Spleen (tissue), 11 donors: Measurements from ENCODE around the gene ST6GALNAC2. TPM values are rescaled to one million over a fixed set of nuclear protein-coding genes. Genes with fewer than 3 reads are reported as not detected.

Experiments used
- DNase-seq: peaks from one replicate; pipeline ENCODE4 v3.0.0-alpha.2; 2020
- H3K27ac ChIP-seq, 8 donors: fragments of 200-600 bp; sonication (generic) in 7 of 8; 1 replicate in 4 of 8; 2 replicates in 4 of 8; pipeline versions ENCODE4 v1.5.0 to v1.8.0; 2016 to 2021; ENCODE audit warnings: inconsistent platforms in 4 of 8, mild to moderate bottlenecking in 4 of 8, moderate library complexity in 1 of 8
- H3K27me3 ChIP-seq, 7 donors: fragments of 200-600 bp; sonication (generic) in 6 of 7; replicated peaks in 1 of 7; 1 replicate in 4 of 7; 2 replicates in 3 of 7; pipeline versions ENCODE4 v1.5.0 to v1.8.0; 2016 to 2021; ENCODE audit warnings: inconsistent platforms in 3 of 7, mild to moderate bottlenecking in 1 of 7
- H3K36me3 ChIP-seq, 6 donors: fragments of 200-600 bp; sonication (generic) in 5 of 6; 1 replicate in 4 of 6; 2 replicates in 2 of 6; pipeline versions ENCODE4 v1.5.0 to v1.8.0; 2016 to 2021; ENCODE audit warnings: inconsistent platforms in 2 of 6
- H3K4me1 ChIP-seq, 6 donors: fragments of 200-600 bp; sonication (generic) in 5 of 6; 1 replicate in 3 of 6; 2 replicates in 3 of 6; pipeline versions ENCODE4 v1.5.0 to v1.8.0; 2016 to 2021; ENCODE audit warnings: inconsistent platforms in 3 of 6
- H3K4me3 ChIP-seq, 8 donors: fragments of 200-600 bp; sonication (generic) in 7 of 8; 1 replicate in 4 of 8; 2 replicates in 4 of 8; pipeline versions ENCODE4 v1.5.0 to v1.8.0; 2016 to 2021; ENCODE audit warnings: inconsistent platforms in 4 of 8, mild to moderate bottlenecking in 4 of 8, moderate library complexity in 2 of 8
- H3K9me3 ChIP-seq, 8 donors: fragments of 200-600 bp; sonication (generic) in 7 of 8; 1 replicate in 4 of 8; 2 replicates in 4 of 8; pipeline versions ENCODE4 v1.5.0 to v1.8.0; 2016 to 2021; ENCODE audit warnings: inconsistent platforms in 4 of 8
- POLR2A ChIP-seq, 3 donors: fragments of 450-650 bp; IDR thresholded peaks; one replicate each; pipeline ENCODE4 v1.5.1; 2017; ENCODE audit warnings: antibody characterized with exemption in 3 of 3, mild to moderate bottlenecking in 1 of 3
- POLR2AphosphoS5 ChIP-seq, 3 donors: sonication (generic); formaldehyde crosslinking; IDR thresholded peaks; one replicate each; pipeline ENCODE4 v1.5.1; 2017; ENCODE audit warnings: antibody characterized with exemption in 3 of 3
- WGBS, 5 donors: extraction: QIAGEN DNeasy Blood & Tissue Kit in 3 of 5; methylation state at CpG; one replicate each; pipeline versions ENCODE4 v1.1.5 to v1.1.7; 2013 to 2018; 5-methylcytosine and 5-hydroxymethylcytosine counted together
- intact Hi-C: fragments of 100-400 bp; cut with DNase I; formaldehyde crosslinking; loops from one replicate; pipeline ENCODE4 v1.15.0; 2023; ENCODE audit warnings: low total_unique reads
- polyA plus RNA-seq, 3 donors: library from polyadenylated mRNA; stranded (reverse); fragments of 200-250 nt; gene quantifications; one replicate each; pipeline ENCODE4 v1.2.1, GENCODE V29; 2013
- total RNA-seq, 7 donors: library from RNA; depleted of rRNA in 3 of 7; stranded (reverse); fragments of >200 nt in 3 of 7; fragmentation: NEBNext Ultra II Directional in 4 of 7; extraction: Animal tissue kit (Norgen Biotek cat#: 25700) in 4 of 7; gene quantifications; one replicate each; pipeline versions ENCODE4 v1.1.0 to v1.2.1, GENCODE V29; 2016 to 2021
- TF ChIP-seq, protein P1 (sequence below), 11 experiments: fragments of 200-600 bp in 7 of 11; fragments of 450-650 bp in 4 of 11; sonication (generic) in 4 of 11; IDR thresholded peaks in 8 of 11; conservative IDR thresholded peaks in 3 of 11; 1 replicate in 7 of 11; 2 replicates in 4 of 11; pipeline versions ENCODE4 v1.4.0 to v1.8.0; 2016 to 2021; ENCODE audit warnings: antibody characterized with exemption in 11 of 11, inconsistent platforms in 4 of 11, mild to moderate bottlenecking in 1 of 11
- donor health status: healthy with polysubstance abuse.
- donor health status: DM: no; HTN: no; CAD: no; lungs with moderate emphysema.
- donor health status: DM: no; HTN: no; CAD: no.
- donor health status: Bipolar disorder and iron deficiency.
- donor health status: healthy.
- donor health status: DM: no; HTN: no; CAD: no.
- donor health status: DM: yes; HTN: yes; CAD: no.

Gene ST6GALNAC2
- total and polyA plus RNA-seq, 10 donors = 1.1 to 15.7 (median 8.7) TPM

DNA sequence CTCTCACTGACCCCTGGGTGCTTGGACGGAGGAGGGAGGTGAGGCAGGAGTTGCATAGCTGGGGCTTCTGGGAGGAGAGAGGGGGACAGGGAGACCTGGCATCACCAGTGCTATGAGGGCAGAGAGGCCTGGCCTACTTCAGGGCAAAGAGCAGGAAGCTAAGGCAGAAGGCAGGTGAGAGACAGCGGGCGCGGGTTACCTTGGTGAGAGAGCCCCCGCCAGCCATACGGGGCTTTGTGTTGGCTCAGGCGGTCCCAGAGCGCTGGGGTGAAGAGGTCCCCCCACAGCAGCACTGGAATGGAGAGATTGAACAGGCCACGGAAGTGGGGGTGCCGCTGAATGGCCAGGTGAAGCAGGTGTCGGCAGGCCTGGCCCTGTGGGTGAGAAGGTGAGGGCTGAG, 11.5 kb downstream of the ST6GALNAC2 start:
- Histone ChIP-seq H3K27me3 (no peaks in the 10 kb centered on the region), H3K36me3 (peaks cover 0 to 7% (median 0%) of the 10 kb centered on the region in 6 donors), H3K27ac (no peak overlapping the region), H3K9me3 (no peaks in the 10 kb centered on the region), H3K4me3 (no peak overlapping the region), H3K4me1 (peaks cover 0 to 15% (median 4%) of the 10 kb centered on the region in 6 donors)
- 88 to 96% (median 94%) methylated on average over 10 to 11 of the region's 11 CpGs for WGBS, 5 donors
- TF ChIP-seq POLR2A (IDR thresholded peaks at IDR 0.05) (no peak), POLR2AphosphoS5 (IDR thresholded peaks at IDR 0.05) (no peak)
- TF ChIP-seq, protein P1, sequence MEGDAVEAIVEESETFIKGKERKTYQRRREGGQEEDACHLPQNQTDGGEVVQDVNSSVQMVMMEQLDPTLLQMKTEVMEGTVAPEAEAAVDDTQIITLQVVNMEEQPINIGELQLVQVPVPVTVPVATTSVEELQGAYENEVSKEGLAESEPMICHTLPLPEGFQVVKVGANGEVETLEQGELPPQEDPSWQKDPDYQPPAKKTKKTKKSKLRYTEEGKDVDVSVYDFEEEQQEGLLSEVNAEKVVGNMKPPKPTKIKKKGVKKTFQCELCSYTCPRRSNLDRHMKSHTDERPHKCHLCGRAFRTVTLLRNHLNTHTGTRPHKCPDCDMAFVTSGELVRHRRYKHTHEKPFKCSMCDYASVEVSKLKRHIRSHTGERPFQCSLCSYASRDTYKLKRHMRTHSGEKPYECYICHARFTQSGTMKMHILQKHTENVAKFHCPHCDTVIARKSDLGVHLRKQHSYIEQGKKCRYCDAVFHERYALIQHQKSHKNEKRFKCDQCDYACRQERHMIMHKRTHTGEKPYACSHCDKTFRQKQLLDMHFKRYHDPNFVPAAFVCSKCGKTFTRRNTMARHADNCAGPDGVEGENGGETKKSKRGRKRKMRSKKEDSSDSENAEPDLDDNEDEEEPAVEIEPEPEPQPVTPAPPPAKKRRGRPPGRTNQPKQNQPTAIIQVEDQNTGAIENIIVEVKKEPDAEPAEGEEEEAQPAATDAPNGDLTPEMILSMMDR (IDR thresholded peaks at IDR 0.05 in 8 of 11, conservative IDR thresholded peaks at IDR 0.05 in 3 of 11) = no peak
- DNase-seq = no peak
- intact Hi-C loops = no loop called here

DNA sequence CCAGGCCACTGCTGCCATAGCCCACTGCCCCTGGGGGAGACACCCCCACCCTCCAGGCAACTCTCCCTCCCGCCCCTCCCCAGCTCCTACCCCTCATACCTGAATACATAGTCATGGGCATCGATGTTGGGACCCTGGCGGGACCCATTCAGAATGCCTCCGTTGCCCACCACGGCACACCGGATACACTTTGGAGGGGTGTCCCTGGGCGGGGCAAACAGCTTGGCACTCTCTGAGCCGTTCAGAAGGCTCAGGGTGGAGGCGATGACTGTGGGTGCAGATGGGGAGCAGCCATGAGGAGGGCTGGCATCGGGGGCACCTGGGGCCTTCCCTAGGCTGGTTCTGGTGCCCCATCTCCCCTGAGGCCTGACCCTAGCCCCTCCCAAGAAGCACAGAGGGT, 12.6 kb downstream of the ST6GALNAC2 start:
- Histone ChIP-seq H3K27me3 (no peaks in the 10 kb centered on the region), H3K9me3 (no peaks in the 10 kb centered on the region), H3K36me3 (peaks cover 0 to 7% (median 0%) of the 10 kb centered on the region in 6 donors), H3K27ac (no peak overlapping the region), H3K4me3 (no peak overlapping the region), H3K4me1 (peaks cover 0 to 25% (median 11%) of the 10 kb centered on the region in 6 donors)
- DNase-seq = no peak
- 78 to 95% (median 93%) methylated on average over 10 of the region's 10 CpGs for WGBS, 5 donors
- TF ChIP-seq POLR2A (IDR thresholded peaks at IDR 0.05) (no peak), POLR2AphosphoS5 (IDR thresholded peaks at IDR 0.05) (no peak)
- TF ChIP-seq, protein P1 (IDR thresholded peaks at IDR 0.05 in 8 of 11, conservative IDR thresholded peaks at IDR 0.05 in 3 of 11) = no peak
- intact Hi-C loops = no loop called here

GRCh38 chr17:76572201-76572910, 13.3 kb downstream of the ST6GALNAC2 start:
- no peaks in the 10 kb centered on the region for H3K27me3 ChIP-seq
- no peaks in the 10 kb centered on the region for H3K9me3 ChIP-seq
- intact Hi-C loops = no loop called here
- peaks cover 0 to 7% (median 0%) of the 10 kb centered on the region in 6 donors for H3K36me3 ChIP-seq
- TF ChIP-seq, protein P1 (IDR thresholded peaks at IDR 0.05 in 8 of 11, conservative IDR thresholded peaks at IDR 0.05 in 3 of 11) = no peak
- TF ChIP-seq POLR2A (IDR thresholded peaks at IDR 0.05) (no peak), POLR2AphosphoS5 (IDR thresholded peaks at IDR 0.05) (no peak)
- H3K4me3 ChIP-seq = no peak overlapping the region
- no peak overlapping the region for H3K27ac ChIP-seq
- H3K4me1 ChIP-seq = peaks cover 4 to 33% (median 18%) of the 10 kb centered on the region in 6 donors
- peak; percentile 47 for DNase-seq
- WGBS, 5 donors = 88 to 91% (median 90%) methylated on average over 13 to 17 of the region's 17 CpGs

- DNase-seq = peak; percentile 47
- Histone ChIP-seq H3K36me3 (peaks cover 0 to 20% (median 6%) of the 10 kb centered on the region in 6 donors), H3K27me3 (no peaks in the 10 kb centered on the region), H3K4me1 (peaks cover 4 to 47% (median 20%) of the 10 kb centered on the region in 6 donors), H3K4me3 (no peak overlapping the region), H3K9me3 (no peaks in the 10 kb centered on the region), H3K27ac (no peak overlapping the region)
- intact Hi-C loops = no loop called here
- TF ChIP-seq, protein P1 (IDR thresholded peaks at IDR 0.05 in 8 of 11, conservative IDR thresholded peaks at IDR 0.05 in 3 of 11) = no peak
- TF ChIP-seq POLR2A (IDR thresholded peaks at IDR 0.05) = no peak
- TF ChIP-seq POLR2AphosphoS5 (IDR thresholded peaks at IDR 0.05) = no peak
- 91 to 97% (median 92%) methylated on average over 13 of the region's 13 CpGs for WGBS, 5 donors
Measured at GRCh38 chr17:76570877-76571471, 14.7 kb downstream of the ST6GALNAC2 start.
